GM21529 (cell line): ENCODE results near the gene CCDC92.
A peak's percentile ranks its signal among the peaks of the same experiment; 100 is the strongest.

Source experiments
- ATAC-seq: cut with Tn5 transposase; IDR thresholded peaks from one replicate; pipeline ENCODE4 v1.9.1; 2021; ENCODE audit not compliant: unreplicated experiment

Gene CCDC92

GRCh38 chr12:123972457-123973401 lies at the start of gene CCDC92, which contains the start of gene ZNF664:
Gene CCDC92, minus strand, starts transcription at chr12:123972831. Its CDS starts 28,526 bp downstream, at chr12:123944305.
Gene ZNF664, plus strand, starts transcription at chr12:123973215. Its CDS starts 38,930 bp downstream, at chr12:124012145.
- peak; percentile 78 for ATAC-seq

- no peak for ATAC-seq
Observed at GRCh38 chr12:124022161-124022560, 49.5 kb upstream of the CCDC92 start.

- no peak for ATAC-seq
Observed at GRCh38 chr12:124021007-124021406, 48.4 kb upstream of the CCDC92 start.

GRCh38 chr12:124020514-124020949 lies 47.9 kb upstream of the CCDC92 start:
- ATAC-seq: no peak

GRCh38 chr12:124019115-124019514 lies 46.5 kb upstream of the CCDC92 start:
- no peak for ATAC-seq

- ATAC-seq: no peak
Observed at GRCh38 chr12:124018539-124018938, 45.9 kb upstream of the CCDC92 start.

GRCh38 chr12:124017064-124017463 lies 44.4 kb upstream of the CCDC92 start:
- ATAC-seq: no peak

GRCh38 chr12:124015494-124016461 lies 43.1 kb upstream of the CCDC92 start:
- no peak for ATAC-seq

GRCh38 chr12:124013073-124013472 lies 40.4 kb upstream of the CCDC92 start:
- no peak for ATAC-seq

GRCh38 chr12:124011435-124012115 lies 38.9 kb upstream of the CCDC92 start:
- no peak for ATAC-seq

- no peak for ATAC-seq
Observed at GRCh38 chr12:124010687-124011086, 38.1 kb upstream of the CCDC92 start.

GRCh38 chr12:124009781-124010180 lies 37.1 kb upstream of the CCDC92 start:
- ATAC-seq: no peak

GRCh38 chr12:124008595-124008994 lies 36.0 kb upstream of the CCDC92 start:
- ATAC-seq: no peak

GRCh38 chr12:124007826-124008570 lies 35.4 kb upstream of the CCDC92 start:
- ATAC-seq: no peak

GRCh38 chr12:124006846-124007713 lies 34.4 kb upstream of the CCDC92 start:
- ATAC-seq: no peak

GRCh38 chr12:124006085-124006845 lies 33.6 kb upstream of the CCDC92 start:
- ATAC-seq: peak; percentile 67

- no peak for ATAC-seq
Observed at GRCh38 chr12:124004233-124004875, 31.7 kb upstream of the CCDC92 start.

GRCh38 chr12:124002654-124003053 lies 30.0 kb upstream of the CCDC92 start:
- no peak for ATAC-seq
